Right atrium auricular region (tissue), 2 donors: Measurements from ENCODE around the gene ITGAE. TPM values are rescaled to one million over a fixed set of nuclear protein-coding genes. Genes with fewer than 3 reads are reported as not detected.

Experiments used
- DNase-seq: peaks from one replicate; pipeline ENCODE4 v3.0.0-alpha.2; 2019; ENCODE audit warnings: low spot score
- H3K27ac ChIP-seq, 2 donors: fragments of 200-600 bp; sonication (generic); 1 replicate in 1 of 2; 2 replicates in 1 of 2; pipeline ENCODE4 v1.5.1; 2016 to 2019
- H3K27me3 ChIP-seq, 2 donors: fragments of 200-600 bp; sonication (generic); one replicate each; pipeline versions ENCODE4 v1.5.1 to v1.6.0; 2017 to 2019
- H3K36me3 ChIP-seq: fragments of 200-600 bp; sonication (generic); one replicate; pipeline ENCODE4 v1.5.1; 2016
- H3K4me1 ChIP-seq, 2 donors: fragments of 200-600 bp; sonication (generic); one replicate each; pipeline versions ENCODE4 v1.5.1 to v1.6.0; 2017 to 2019
- H3K4me3 ChIP-seq, 2 donors: fragments of 200-600 bp; sonication (generic); 1 replicate in 1 of 2; 2 replicates in 1 of 2; pipeline ENCODE4 v1.5.1; 2017 to 2019; ENCODE audit warnings: mild to moderate bottlenecking in 1 of 2, moderate library complexity in 1 of 2
- H3K9me3 ChIP-seq, 2 donors: fragments of 200-600 bp; sonication (generic); one replicate each; pipeline ENCODE4 v1.5.1; 2019
- total RNA-seq, 2 donors: library from RNA; depleted of rRNA; stranded (reverse); fragments of >200 nt; gene quantifications; one replicate each; pipeline ENCODE4 v1.1.0, GENCODE V29; 2016
- TF ChIP-seq, protein P1 (sequence below), 2 donors: fragments of 200-600 bp; sonication (generic); IDR thresholded peaks; one replicate each; pipeline ENCODE4 v1.5.1; 2019; ENCODE audit warnings: antibody characterized with exemption in 2 of 2

The ITGAE gene
- total RNA-seq, 2 donors from 2014 or later, result 23.4 to 26.1 TPM

DNA sequence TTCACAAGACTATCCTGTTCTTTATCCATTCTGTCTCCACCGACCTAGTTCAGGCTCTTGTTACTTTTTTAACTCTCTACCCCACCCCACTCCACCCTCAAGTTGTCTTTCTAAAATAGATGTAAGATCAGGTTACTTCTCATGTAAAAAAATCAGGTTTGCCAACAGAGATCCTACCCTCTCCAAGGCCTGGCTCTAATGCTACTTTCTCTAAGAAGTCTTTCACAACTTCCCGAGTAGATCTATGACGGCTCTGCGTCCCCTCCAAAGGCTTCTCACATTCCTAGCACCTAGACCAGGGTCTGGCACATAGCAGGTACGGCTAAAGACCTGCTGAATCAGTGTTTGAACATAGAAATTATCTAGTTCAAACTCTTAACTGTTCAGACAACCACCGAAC is 14.1 kb upstream of the ITGAE start:
- TF ChIP-seq, protein P1, sequence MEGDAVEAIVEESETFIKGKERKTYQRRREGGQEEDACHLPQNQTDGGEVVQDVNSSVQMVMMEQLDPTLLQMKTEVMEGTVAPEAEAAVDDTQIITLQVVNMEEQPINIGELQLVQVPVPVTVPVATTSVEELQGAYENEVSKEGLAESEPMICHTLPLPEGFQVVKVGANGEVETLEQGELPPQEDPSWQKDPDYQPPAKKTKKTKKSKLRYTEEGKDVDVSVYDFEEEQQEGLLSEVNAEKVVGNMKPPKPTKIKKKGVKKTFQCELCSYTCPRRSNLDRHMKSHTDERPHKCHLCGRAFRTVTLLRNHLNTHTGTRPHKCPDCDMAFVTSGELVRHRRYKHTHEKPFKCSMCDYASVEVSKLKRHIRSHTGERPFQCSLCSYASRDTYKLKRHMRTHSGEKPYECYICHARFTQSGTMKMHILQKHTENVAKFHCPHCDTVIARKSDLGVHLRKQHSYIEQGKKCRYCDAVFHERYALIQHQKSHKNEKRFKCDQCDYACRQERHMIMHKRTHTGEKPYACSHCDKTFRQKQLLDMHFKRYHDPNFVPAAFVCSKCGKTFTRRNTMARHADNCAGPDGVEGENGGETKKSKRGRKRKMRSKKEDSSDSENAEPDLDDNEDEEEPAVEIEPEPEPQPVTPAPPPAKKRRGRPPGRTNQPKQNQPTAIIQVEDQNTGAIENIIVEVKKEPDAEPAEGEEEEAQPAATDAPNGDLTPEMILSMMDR (IDR thresholded peaks at IDR 0.05), result no peak
- H3K36me3 ChIP-seq, result peaks cover 89% of the 10 kb centered on the region

DNA sequence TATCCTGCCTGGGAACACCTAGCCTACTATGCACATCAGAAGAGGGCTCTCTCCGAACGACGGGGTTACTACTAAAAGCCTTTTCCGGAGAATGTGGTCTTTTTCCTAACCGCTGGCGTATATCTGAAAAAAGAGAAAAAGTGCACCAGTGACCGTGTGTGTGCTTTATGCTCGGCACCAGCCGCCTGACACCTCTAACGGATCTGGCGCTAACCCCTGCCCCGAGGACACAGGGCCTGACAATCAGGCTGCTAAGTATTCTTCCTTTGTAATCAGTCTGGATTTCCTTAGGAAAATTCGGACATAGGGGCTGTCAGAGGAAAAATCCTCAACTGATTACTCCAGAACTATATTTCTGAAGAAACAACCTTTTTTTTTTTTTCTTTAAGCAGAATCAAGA is 13.4 kb upstream of the ITGAE start:
- H3K27me3 ChIP-seq, result no peaks in the 10 kb centered on the region
- no peak overlapping the region for H3K27ac ChIP-seq
- TF ChIP-seq, protein P1 (IDR thresholded peaks at IDR 0.05), result no peak
- no peaks in the 10 kb centered on the region for H3K9me3 ChIP-seq
- no peak for DNase-seq
- peaks cover 0 to 7% of the 10 kb centered on the region in 2 donors for H3K4me1 ChIP-seq
- peaks cover 87% of the 10 kb centered on the region for H3K36me3 ChIP-seq
- no peak overlapping the region for H3K4me3 ChIP-seq

More for the DNA sequence above, 14.1 kb upstream of the ITGAE start:
- H3K9me3 ChIP-seq, result no peaks in the 10 kb centered on the region
- no peak overlapping the region for H3K27ac ChIP-seq
- H3K27me3 ChIP-seq, result no peaks in the 10 kb centered on the region
- DNase-seq, result no peak
- no peak overlapping the region for H3K4me3 ChIP-seq
- peaks cover 0 to 7% of the 10 kb centered on the region in 2 donors for H3K4me1 ChIP-seq

DNA sequence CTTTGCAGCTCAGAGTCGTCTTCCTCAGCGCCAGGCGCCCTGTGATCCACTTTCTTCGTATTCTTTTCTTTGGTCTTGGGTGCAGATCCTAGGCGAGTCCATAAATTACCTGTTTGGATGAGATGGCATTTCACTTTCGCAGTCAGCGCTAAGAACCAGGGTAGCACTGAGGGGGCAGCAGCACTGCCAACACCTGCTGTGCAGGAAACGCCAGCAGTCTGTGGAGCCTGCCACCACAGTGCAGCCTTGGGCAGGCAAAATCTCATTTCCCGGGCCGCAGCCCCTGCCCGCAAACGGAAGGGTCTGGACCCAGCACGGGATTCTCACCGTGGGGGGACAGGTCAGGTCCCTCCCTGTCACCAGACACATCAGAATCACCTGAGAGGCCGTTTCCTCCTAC is 12.2 kb upstream of the ITGAE start:
- Histone ChIP-seq H3K27ac (no peak overlapping the region), H3K9me3 (no peaks in the 10 kb centered on the region), H3K27me3 (no peaks in the 10 kb centered on the region), H3K4me3 (no peak overlapping the region), H3K4me1 (peaks cover 0 to 2% of the 10 kb centered on the region in 2 donors), H3K36me3 (peaks cover 95% of the 10 kb centered on the region)
- TF ChIP-seq, protein P1 (IDR thresholded peaks at IDR 0.05), result no peak
- DNase-seq, result no peak

DNA sequence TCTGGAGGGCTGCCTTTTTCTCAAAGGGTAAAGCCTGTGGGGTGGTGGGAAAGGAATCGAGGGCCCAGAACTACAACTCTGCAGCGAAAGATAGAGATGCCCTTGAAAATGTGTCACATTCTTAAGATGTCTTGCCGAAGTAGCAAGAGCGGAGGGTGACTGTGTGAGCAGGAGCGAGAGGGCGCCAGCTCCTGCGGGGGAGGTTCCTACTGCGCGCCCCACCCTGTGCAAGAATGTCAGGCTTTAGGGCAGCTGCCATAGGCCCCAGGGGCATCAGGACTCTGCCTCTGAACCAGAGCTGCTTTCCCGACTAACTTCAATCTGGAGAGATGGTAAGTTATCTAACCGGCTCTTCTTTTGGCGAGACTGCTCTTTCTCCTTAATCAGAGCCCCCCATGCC is 11.8 kb upstream of the ITGAE start:
- H3K4me1 ChIP-seq, result no peaks in the 10 kb centered on the region
- TF ChIP-seq, protein P1 (IDR thresholded peaks at IDR 0.05), result no peak
- H3K4me3 ChIP-seq, result no peak overlapping the region
- H3K9me3 ChIP-seq, result no peaks in the 10 kb centered on the region
- H3K27me3 ChIP-seq, result no peaks in the 10 kb centered on the region
- H3K36me3 ChIP-seq, result peaks cover 95% of the 10 kb centered on the region
- no peak overlapping the region for H3K27ac ChIP-seq
- DNase-seq, result no peak

GRCh38 chr17:3812284-3812683 is 11.3 kb upstream of the ITGAE start:
- DNase-seq, result no peak
- Histone ChIP-seq H3K4me3 (no peak overlapping the region), H3K27me3 (no peaks in the 10 kb centered on the region), H3K27ac (no peak overlapping the region), H3K9me3 (no peaks in the 10 kb centered on the region), H3K4me1 (no peaks in the 10 kb centered on the region), H3K36me3 (peaks cover 96% of the 10 kb centered on the region)
- TF ChIP-seq, protein P1 (IDR thresholded peaks at IDR 0.05), result no peak

- Histone ChIP-seq H3K36me3 (peaks cover 79% of the 10 kb centered on the region), H3K27ac (no peak overlapping the region), H3K9me3 (no peaks in the 10 kb centered on the region), H3K27me3 (no peaks in the 10 kb centered on the region), H3K4me3 (no peak overlapping the region), H3K4me1 (no peaks in the 10 kb centered on the region)
- TF ChIP-seq, protein P1 (IDR thresholded peaks at IDR 0.05), result no peak
- no peak for DNase-seq
Measured at GRCh38 chr17:3810019-3810418, 9.0 kb upstream of the ITGAE start.
